ENCODE data around the gene C8A.

- TF ChIP-seq CTCF (IDR thresholded peaks at IDR 0.05) (no peak), POLR2A (IDR thresholded peaks at IDR 0.05) (no peak)
Observed at GRCh38 chr1:56837244-56837939, 17.2 kb upstream of the C8A start.
